Measurements from ENCODE around the gene LAMA2.

LAMA2 gene

DNA sequence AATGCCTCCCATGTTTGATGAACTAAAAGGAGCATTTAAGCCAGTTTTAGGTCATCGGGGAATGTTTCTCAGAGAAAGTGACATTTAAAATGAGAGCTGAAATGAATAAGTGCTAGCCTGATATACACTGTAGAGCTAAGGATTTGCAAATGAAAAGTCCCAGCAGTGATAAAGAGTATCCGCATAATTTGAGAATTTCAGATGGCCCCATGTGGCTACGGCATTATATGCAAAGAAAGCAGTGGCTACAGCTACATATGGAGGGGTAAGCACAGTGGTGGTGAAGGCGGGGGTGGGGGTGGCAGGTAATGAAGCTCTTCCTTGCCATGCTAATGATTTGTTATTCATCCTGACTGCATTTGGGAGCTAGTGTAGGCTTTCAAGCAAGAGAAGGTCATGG lies 455.7 kb downstream of the LAMA2 start:
- TF ChIP-seq, protein P1, sequence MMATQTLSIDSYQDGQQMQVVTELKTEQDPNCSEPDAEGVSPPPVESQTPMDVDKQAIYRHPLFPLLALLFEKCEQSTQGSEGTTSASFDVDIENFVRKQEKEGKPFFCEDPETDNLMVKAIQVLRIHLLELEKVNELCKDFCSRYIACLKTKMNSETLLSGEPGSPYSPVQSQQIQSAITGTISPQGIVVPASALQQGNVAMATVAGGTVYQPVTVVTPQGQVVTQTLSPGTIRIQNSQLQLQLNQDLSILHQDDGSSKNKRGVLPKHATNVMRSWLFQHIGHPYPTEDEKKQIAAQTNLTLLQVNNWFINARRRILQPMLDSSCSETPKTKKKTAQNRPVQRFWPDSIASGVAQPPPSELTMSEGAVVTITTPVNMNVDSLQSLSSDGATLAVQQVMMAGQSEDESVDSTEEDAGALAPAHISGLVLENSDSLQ (IDR thresholded peaks at IDR 0.05), result no peak
- TF ChIP-seq ZNF384 (IDR thresholded peaks at IDR 0.05) (no peak), FOXM1 (IDR thresholded peaks at IDR 0.05; ENCODE audit: borderline replicate concordance) (no peak), L3MBTL2 (conservative IDR thresholded peaks at IDR 0.05) (no peak), SP1 (IDR thresholded peaks at IDR 0.05) (no peak), TARDBP (IDR thresholded peaks at IDR 0.05) (no peak), CTBP1 (IDR thresholded peaks at IDR 0.05; ENCODE audit: borderline replicate concordance) (no peak), FOXK2 (IDR thresholded peaks at IDR 0.05) (no peak), ELF4 (IDR thresholded peaks at IDR 0.05) (no peak), SUZ12 (IDR thresholded peaks at IDR 0.05) (no peak), HDGF (IDR thresholded peaks at IDR 0.05; ENCODE audit: borderline replicate concordance) (no peak), LEF1 (IDR thresholded peaks at IDR 0.05; ENCODE audit: borderline replicate concordance) (no peak), ARNT (IDR thresholded peaks at IDR 0.05) (no peak), BHLHE40 (IDR thresholded peaks at IDR 0.05; ENCODE audit: borderline replicate concordance) (no peak), FOXA1 (IDR thresholded peaks at IDR 0.05) (no peak), NFRKB (IDR thresholded peaks at IDR 0.05) (no peak)
- CTCF ChIA-PET, result no interaction called here
- POLR2A ChIA-PET, result no interaction called here
- no peak for DNase-seq (ENCODE audit: extremely low spot score)

GRCh38 chr6:129340983-129341382 lies 458.0 kb downstream of the LAMA2 start:
- TF ChIP-seq FOXK2 (IDR thresholded peaks at IDR 0.05), result no peak
- TF ChIP-seq NFRKB (IDR thresholded peaks at IDR 0.05), result no peak
- TF ChIP-seq CTBP1 (IDR thresholded peaks at IDR 0.05; ENCODE audit: borderline replicate concordance), result no peak
- TF ChIP-seq BHLHE40 (IDR thresholded peaks at IDR 0.05; ENCODE audit: borderline replicate concordance), result no peak
- TF ChIP-seq LEF1 (IDR thresholded peaks at IDR 0.05; ENCODE audit: borderline replicate concordance), result no peak
- DNase-seq (ENCODE audit: extremely low spot score), result no peak
- POLR2A ChIA-PET, result no interaction called here
- CTCF ChIA-PET, result no interaction called here

DNA sequence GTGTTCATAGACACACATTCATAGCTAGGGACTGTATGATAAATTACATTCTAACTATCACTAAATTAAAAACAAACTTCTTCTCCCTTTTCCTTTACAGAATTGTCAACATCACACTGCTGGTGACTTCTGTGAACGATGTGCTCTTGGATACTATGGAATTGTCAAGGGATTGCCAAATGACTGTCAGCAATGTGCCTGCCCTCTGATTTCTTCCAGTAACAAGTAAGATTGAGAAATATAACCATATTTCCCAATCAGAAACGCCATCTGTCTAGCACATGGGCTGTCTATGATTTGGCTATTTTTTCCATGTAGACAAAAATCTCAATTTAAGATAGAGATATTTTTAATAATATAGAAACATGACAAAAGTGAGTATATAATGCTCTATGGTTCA lies 459.3 kb downstream of the LAMA2 start:
- DNase-seq (ENCODE audit: extremely low spot score), result no peak
- ChIA-PET CTCF (no interaction called here), POLR2A (no interaction called here)

DNA sequence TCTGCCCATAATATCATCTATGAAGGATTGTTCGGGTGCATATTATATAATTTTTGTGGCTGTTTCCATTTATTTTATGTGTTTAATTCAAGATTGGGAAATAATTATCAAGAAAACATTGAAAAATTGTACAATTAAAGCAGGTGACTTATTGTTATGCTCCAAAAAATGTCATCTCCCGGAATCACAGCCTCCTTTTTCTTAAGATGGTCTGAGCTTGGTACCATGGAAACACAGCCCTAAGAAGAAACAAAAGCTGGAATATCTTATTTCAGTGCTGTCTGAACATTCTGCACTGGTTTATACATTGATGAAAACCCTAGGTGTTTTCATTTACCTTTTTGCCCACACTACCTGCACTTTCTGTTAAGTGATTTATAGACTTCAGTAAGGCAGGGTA lies 459.9 kb downstream of the LAMA2 start:
- ChIA-PET CTCF (no interaction called here), POLR2A (no interaction called here)
- no peak for TF ChIP-seq BHLHE40 (IDR thresholded peaks at IDR 0.05; ENCODE audit: borderline replicate concordance)
- no peak for TF ChIP-seq ARNT (IDR thresholded peaks at IDR 0.05)
- TF ChIP-seq FOXM1 (IDR thresholded peaks at IDR 0.05; ENCODE audit: borderline replicate concordance), result no peak
- TF ChIP-seq HDGF (IDR thresholded peaks at IDR 0.05; ENCODE audit: borderline replicate concordance), result no peak
- TF ChIP-seq ZNF384 (IDR thresholded peaks at IDR 0.05), result no peak
- TF ChIP-seq CTBP1 (IDR thresholded peaks at IDR 0.05; ENCODE audit: borderline replicate concordance), result no peak
- no peak for TF ChIP-seq LEF1 (IDR thresholded peaks at IDR 0.05; ENCODE audit: borderline replicate concordance)
- TF ChIP-seq SUZ12 (IDR thresholded peaks at IDR 0.05), result no peak
- no peak for TF ChIP-seq TARDBP (IDR thresholded peaks at IDR 0.05)
- TF ChIP-seq FOXK2 (IDR thresholded peaks at IDR 0.05), result no peak
- TF ChIP-seq ELF4 (IDR thresholded peaks at IDR 0.05), result no peak
- no peak for TF ChIP-seq SP1 (IDR thresholded peaks at IDR 0.05)
- no peak for TF ChIP-seq L3MBTL2 (conservative IDR thresholded peaks at IDR 0.05)
- TF ChIP-seq, protein P1 (IDR thresholded peaks at IDR 0.05), result no peak
- no peak for TF ChIP-seq FOXA1 (IDR thresholded peaks at IDR 0.05)
- no peak for DNase-seq (ENCODE audit: extremely low spot score)

More for the DNA sequence above, 459.3 kb downstream of the LAMA2 start:
- TF ChIP-seq CTBP1 (IDR thresholded peaks at IDR 0.05; ENCODE audit: borderline replicate concordance) (no peak), LEF1 (IDR thresholded peaks at IDR 0.05; ENCODE audit: borderline replicate concordance) (no peak), SP1 (IDR thresholded peaks at IDR 0.05) (no peak)

GRCh38 chr6:129344379-129344778 lies 461.4 kb downstream of the LAMA2 start:
- DNase-seq (ENCODE audit: extremely low spot score), result no peak
- POLR2A ChIA-PET, result no interaction called here
- CTCF ChIA-PET, result no interaction called here
- TF ChIP-seq TARDBP (IDR thresholded peaks at IDR 0.05) (no peak), HDGF (IDR thresholded peaks at IDR 0.05; ENCODE audit: borderline replicate concordance) (no peak)

DNA sequence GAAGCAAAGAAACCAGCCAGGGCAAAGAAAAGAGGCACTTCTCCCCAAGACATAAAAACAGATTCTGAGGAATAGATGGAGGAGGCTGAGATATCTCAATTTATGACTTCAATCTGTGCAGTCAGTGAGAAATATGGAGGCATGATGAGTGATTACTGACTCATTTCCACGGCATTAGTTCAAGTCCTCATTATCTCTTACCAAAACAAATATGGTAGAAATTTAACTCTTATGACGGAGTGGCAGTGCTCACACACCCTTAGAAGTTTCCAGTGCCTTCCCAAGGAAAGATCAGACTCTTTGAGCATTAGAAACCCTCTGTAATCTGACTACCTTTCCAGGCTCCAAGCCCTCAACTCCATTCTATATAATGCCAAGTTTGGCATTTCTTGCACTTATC lies 463.0 kb downstream of the LAMA2 start:
- DNase-seq (ENCODE audit: extremely low spot score), result no peak
- CTCF ChIA-PET, result no interaction called here
- TF ChIP-seq BHLHE40 (IDR thresholded peaks at IDR 0.05; ENCODE audit: borderline replicate concordance), result no peak
- no peak for TF ChIP-seq ZNF384 (IDR thresholded peaks at IDR 0.05)
- TF ChIP-seq TARDBP (IDR thresholded peaks at IDR 0.05), result no peak
- no peak for TF ChIP-seq CTBP1 (IDR thresholded peaks at IDR 0.05; ENCODE audit: borderline replicate concordance)
- POLR2A ChIA-PET, result no interaction called here

DNA sequence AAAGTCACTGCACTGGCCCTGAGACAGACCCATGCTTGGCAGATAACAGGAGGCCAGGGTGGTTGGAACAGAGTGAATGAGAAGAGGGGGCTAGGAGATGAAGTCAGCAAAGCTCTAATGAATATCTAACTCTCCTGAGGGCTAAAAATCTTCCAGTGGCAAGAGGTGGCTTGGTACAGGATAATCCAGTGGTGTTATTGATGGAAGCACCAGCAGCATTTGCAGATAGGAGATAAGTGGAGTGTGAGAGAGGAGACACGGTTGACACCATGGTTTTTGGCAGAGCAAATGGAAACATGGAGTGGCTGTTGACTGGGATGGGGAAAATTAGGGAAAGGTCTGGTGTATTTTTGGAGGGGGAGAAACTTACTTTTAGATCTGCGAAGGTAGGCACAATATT lies 464.0 kb downstream of the LAMA2 start:
- TF ChIP-seq SUZ12 (IDR thresholded peaks at IDR 0.05), result no peak
- no peak for TF ChIP-seq ELF4 (IDR thresholded peaks at IDR 0.05)
- TF ChIP-seq FOXK2 (IDR thresholded peaks at IDR 0.05), result no peak
- no peak for TF ChIP-seq TARDBP (IDR thresholded peaks at IDR 0.05)
- no peak for TF ChIP-seq FOXA1 (IDR thresholded peaks at IDR 0.05)
- no peak for TF ChIP-seq ARNT (IDR thresholded peaks at IDR 0.05)
- TF ChIP-seq ZNF384 (IDR thresholded peaks at IDR 0.05), result no peak
- no peak for TF ChIP-seq L3MBTL2 (conservative IDR thresholded peaks at IDR 0.05)
- TF ChIP-seq, protein P1 (IDR thresholded peaks at IDR 0.05), result no peak
- no peak for TF ChIP-seq CTBP1 (IDR thresholded peaks at IDR 0.05; ENCODE audit: borderline replicate concordance)
- TF ChIP-seq BHLHE40 (IDR thresholded peaks at IDR 0.05; ENCODE audit: borderline replicate concordance), result no peak
- TF ChIP-seq HDGF (IDR thresholded peaks at IDR 0.05; ENCODE audit: borderline replicate concordance), result no peak
- POLR2A ChIA-PET, result no interaction called here
- CTCF ChIA-PET, result no interaction called here
- no peak for DNase-seq (ENCODE audit: extremely low spot score)
